Skin epidermis (tissue), 12 donors: ENCODE results near the gene FHOD3.
"Not testable (repeated sequence)": the region's sequence is repeated elsewhere in the genome, so short reads cannot be mapped to it uniquely, and the experiment has no call there.

Experiments used
- H3K27ac ChIP-seq, 21 experiments: fragments of 200-600 bp; sonication (generic) in 11 of 21; one replicate each; pipeline ENCODE4 v1.5.0; 2020; ENCODE audit warnings: mild to moderate bottlenecking in 3 of 21, inconsistent platforms in 2 of 21, moderate library complexity in 2 of 21
- H3K4me3 ChIP-seq, 7 experiments: fragments of 200-600 bp; sonication (generic) in 2 of 7; one replicate each; pipeline ENCODE4 v1.5.0; 2020; ENCODE audit warnings: inconsistent platforms in 2 of 7, mild to moderate bottlenecking in 2 of 7, moderate library complexity in 1 of 7

FHOD3 gene

DNA sequence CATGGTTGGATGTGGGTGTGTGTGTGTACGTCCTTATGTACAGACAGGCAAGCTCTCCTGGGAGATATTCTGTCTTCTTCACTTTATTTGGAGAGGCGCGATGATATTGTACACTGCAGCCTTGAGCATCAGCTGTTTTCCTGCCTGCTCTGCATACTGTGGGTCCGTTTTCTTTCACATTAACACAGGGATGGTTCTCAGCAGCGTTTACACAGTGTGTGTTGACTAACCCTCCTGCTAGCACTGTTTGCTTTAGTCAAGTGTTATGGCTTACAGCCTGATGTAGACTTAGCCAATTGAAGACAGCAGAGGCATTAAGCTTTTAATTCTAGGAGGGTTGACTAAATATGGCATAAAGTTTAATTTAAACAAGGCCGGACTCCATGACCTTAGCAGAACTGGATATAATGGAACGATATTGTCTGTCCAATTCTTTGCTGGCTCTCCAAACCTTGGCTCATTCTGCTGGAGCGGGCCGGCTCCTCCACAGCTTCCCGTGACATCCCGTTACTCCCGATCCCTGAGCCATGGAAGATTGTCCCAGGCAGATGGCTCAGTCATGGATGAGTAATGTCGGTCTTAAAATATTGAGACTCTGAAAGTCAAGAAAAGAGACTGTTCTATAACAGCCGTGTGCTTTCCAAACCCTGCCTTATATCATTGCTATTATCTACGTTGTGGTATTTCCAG, 396.6 kb downstream of the FHOD3 start:
- H3K4me3 ChIP-seq: peak overlapping the region in 2 of 7 experiments; percentile 4 to 14
- H3K27ac ChIP-seq: peak overlapping the region in 10 of 21 experiments; percentile 20 to 82 (median 54)

GRCh38 chr18:36695806-36696205, 398.3 kb downstream of the FHOD3 start:
- Histone ChIP-seq H3K4me3 (no peak overlapping the region), H3K27ac (no peak overlapping the region)

DNA sequence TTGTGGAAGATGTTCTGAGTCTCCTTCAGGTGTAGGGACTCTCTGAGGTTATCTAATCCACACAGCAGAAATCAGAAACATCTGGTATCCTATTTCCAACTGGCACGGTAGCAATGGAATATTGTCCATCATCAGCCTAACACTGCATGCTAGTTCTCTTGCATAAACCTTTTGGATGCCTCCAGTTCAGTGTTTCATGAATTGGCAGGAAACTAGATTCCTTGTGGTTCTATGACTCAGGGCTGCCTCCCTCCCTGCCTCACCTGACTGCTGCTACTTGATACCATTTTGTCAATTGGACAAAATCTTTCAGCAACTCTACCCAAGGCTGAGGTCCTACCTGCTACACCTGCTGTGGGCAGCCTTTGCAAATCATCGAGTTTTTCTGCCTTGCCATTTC, 400.4 kb downstream of the FHOD3 start:
- no peak overlapping the region for H3K27ac ChIP-seq

DNA sequence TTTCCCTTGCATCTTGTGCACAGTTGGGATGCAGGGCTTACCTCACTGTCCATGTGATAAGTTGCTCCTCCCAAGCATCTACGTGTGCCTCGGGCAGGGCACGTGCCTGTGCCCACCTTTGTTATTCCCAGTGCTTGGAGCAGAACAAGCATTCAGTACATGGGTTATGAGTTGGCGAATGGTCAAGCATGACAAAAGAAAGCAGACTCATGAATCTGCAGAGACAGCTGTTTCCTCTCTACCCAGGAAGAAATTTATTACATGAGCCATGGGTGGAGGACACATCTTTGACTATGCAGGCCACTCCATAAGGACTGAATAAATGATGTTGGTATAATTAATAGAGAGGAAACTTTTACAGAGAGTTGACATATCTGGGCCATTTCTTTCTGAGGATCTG, 403.4 kb downstream of the FHOD3 start:
- Histone ChIP-seq H3K27ac (peak overlapping the region in 1 of 21 experiments; percentile 57), H3K4me3 (no peak overlapping the region)

More for the DNA sequence above, 400.4 kb downstream of the FHOD3 start:
- H3K4me3 ChIP-seq: no peak overlapping the region

- H3K27ac ChIP-seq: peak overlapping the region in 12 of 21 experiments; percentile 15 to 76 (median 47)
- H3K4me3 ChIP-seq: no peak overlapping the region
These were observed 405.0 kb downstream of the FHOD3 start for GRCh38 chr18:36702401-36703013.

DNA sequence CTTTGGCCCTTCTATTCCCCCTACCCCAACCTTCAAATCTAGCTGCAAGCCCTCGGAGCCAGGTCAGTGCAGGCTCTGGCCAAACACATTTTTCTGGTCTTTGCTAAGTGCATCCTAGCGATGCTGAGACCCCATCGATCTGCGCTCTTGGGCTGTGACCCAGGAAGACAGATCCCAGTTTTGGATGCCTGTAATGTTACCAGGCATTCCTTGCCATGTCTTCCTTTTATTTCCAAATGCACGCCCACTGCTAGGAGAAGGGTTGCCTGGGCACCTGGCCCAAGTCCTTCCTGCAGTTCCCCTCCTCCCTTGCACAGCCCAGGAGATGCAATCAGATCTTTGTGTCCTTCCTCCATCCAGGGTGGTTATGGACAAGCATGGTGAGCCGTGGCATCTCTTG, 406.6 kb downstream of the FHOD3 start:
- H3K27ac ChIP-seq: no peak overlapping the region
- no peak overlapping the region for H3K4me3 ChIP-seq

DNA sequence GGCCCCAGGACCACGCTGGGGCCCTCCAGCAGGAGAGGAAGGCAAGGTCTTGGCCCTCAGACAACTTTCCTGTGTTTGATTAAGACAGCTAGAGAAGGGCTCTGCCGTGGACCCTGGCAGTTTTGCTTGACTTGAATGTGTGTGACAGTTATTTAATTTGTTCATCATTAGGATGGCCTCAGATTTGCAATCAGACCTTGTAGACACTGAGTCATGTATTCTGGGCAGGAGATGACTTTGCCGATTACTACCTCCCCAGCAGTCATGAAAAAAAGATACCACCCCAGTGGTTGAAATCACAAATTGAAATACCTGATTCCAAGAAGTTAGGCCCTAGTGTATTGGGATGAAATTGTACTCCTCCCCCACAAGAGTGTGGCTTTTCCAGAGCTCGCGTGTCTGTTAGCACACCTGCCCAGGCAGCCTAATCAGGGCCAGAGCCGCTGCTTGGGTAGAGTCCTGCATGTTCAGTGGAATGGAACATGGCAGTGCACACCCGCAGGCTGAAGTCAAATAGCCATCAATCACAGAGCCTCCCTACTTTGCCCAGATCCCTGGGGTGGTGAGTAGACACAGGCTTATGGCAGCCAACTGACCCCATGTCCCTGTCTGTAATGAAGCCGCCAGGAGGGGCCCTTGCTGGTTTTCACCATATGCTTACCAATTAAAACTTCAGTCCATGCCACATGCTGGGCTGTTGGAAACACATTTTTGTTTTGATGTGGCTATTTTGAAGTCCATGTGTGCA, 408.8 kb downstream of the FHOD3 start:
- Histone ChIP-seq H3K27ac (peak overlapping the region in 3 of 21 experiments; percentile 1 to 41 (median 10)), H3K4me3 (no peak overlapping the region)

GRCh38 chr18:36708366-36708765, 410.9 kb downstream of the FHOD3 start:
- Histone ChIP-seq H3K27ac (no peak overlapping the region), H3K4me3 (no peak overlapping the region)

DNA sequence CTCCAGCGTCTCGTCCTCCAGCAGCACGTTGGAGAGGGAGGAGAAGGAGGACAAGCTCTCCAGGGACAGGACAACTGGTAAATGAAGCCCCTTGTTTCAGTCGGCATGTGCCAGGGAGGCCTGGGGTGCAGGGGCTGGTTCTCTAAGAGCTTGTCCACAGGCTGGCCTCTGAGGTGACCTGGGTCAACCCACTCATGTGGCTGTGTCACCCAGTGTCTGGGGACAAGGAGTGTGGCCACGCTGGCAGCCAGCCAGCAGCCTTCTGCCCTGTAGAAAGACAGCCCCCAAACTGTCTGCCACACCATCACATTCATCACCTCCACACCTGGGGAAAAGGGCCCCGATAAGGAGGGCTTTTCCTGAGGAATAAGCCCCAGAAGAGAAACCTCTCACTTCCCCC, 411.8 kb downstream of the FHOD3 start:
- Histone ChIP-seq H3K27ac (no peak overlapping the region), H3K4me3 (no peak overlapping the region)

- Histone ChIP-seq H3K4me3 (no peak overlapping the region), H3K27ac (peak overlapping the region in 1 of 21 experiments; percentile 3)
These were observed 413.7 kb downstream of the FHOD3 start for GRCh38 chr18:36711014-36711725.

GRCh38 chr18:36711813-36712444, 414.4 kb downstream of the FHOD3 start:
- H3K27ac ChIP-seq: peak overlapping the region in 1 of 21 experiments; percentile 3
- H3K4me3 ChIP-seq: no peak overlapping the region

DNA sequence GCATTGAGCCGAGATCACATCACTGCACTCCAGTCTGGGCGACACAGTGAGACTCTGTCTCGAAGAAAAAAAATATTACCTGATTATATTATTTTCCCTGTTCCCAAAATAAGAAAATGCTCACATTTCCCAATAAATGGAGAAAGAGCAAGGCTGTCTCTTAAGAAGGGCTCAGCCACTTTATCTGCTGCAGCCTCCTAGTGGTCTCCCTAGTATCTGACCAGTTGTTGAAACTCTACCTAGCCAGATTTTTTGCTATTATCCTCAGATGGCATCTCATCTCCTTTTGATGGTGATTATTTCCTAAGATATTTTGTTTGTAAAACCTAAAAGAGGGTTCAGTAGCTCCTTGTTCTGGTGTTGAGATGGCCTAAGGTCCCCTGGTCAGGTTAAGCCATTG, 417.0 kb downstream of the FHOD3 start:
- Histone ChIP-seq H3K27ac (no peak overlapping the region), H3K4me3 (no peak overlapping the region)

- Histone ChIP-seq H3K4me3 (no peak overlapping the region), H3K27ac (no peak overlapping the region)
These were observed 420.1 kb downstream of the FHOD3 start for GRCh38 chr18:36717422-36718110.

- Histone ChIP-seq H3K27ac (no peak overlapping the region), H3K4me3 (no peak overlapping the region)
These were observed 421.3 kb downstream of the FHOD3 start for GRCh38 chr18:36718705-36719328.

GRCh38 chr18:36719630-36720029, 422.1 kb downstream of the FHOD3 start:
- H3K4me3 ChIP-seq: no peak overlapping the region
- H3K27ac ChIP-seq: no peak overlapping the region

- H3K4me3 ChIP-seq, H3K27ac ChIP-seq: not testable (repeated sequence)
These were observed 423.8 kb downstream of the FHOD3 start for GRCh38 chr18:36721351-36721750.

DNA sequence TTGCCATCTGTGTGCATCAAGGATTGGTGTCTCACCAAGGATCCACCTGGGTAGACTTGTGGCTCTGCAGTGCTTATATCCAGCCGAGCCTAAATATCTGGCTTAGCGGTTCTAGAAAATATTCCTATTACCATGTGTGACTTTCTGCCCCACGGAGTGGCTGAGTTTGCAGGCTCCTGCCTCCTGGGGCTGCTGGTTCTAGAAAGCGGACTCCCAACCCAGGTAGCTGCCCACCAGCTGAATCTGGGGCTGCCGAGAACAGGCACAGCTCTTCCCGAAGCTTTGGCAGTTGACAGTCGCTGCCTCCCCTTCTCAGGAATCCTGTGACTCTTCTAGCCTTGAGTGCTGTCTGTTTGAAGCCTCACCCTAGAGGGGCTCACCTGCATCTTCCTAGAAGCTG, 426.7 kb downstream of the FHOD3 start:
- peak overlapping the region in 17 of 21 experiments; percentile 11 to 86 (median 60) for H3K27ac ChIP-seq
- H3K4me3 ChIP-seq: peak overlapping the region in 2 of 7 experiments; percentile 12 to 28

- Histone ChIP-seq H3K27ac (peak overlapping the region in 17 of 21 experiments; percentile 11 to 86 (median 60)), H3K4me3 (peak overlapping the region in 2 of 7 experiments; percentile 12 to 28)
These were observed 427.1 kb downstream of the FHOD3 start for GRCh38 chr18:36724591-36725001.
